SHP77 (cell line): ENCODE data around the gene CATSPERD.
"Not testable (repeated sequence)": the region's sequence is repeated elsewhere in the genome, so short reads cannot be mapped to it uniquely, and the experiment has no call there.

Experiments used
- DNase-seq, 2 experiments: peaks; one replicate each; lab custom pipeline; 2025; lab: John Stamatoyannopoulos, UW

Gene CATSPERD

DNA sequence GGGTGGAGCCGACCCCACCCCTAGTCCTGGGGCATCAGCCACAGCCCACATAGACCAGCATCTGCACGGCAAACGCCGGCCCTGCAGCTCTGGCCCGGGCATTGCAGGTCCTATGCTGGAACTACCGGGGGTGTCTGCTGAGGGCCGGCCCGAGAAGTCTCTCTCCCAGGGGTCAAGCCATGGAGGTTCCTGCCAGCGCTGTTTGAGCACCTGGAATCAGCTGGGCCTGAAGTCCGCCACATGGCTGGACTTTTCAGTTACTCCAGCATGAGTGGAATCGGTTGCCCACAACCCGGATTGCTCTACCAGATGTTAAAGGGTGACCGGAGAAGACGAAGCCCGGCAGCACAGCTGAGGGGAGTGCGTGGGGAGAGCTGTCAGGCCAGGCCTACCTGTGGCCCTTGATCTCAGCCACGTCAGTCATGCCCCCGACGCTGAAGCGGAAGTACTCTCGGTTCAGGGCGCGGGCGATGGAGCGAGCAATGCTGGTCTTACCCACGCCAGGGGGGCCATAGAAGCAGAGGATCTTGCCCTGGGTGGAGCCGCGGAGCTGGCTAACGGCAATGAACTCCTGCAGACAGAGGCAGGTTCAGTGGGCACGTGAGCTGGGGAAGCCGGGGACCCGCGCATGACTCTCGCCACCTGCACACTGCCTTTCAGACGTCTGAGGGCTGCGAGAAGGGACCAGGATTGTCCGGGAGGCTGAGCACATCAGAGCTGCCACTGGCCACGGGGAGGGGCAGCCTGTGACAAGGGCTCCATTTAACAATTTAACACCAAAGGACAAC lies 21.6 kb upstream of the CATSPERD start:
- DNase-seq = no peak

GRCh38 chr19:5700455-5701092 lies 19.9 kb upstream of the CATSPERD start:
- DNase-seq = no peak

DNA sequence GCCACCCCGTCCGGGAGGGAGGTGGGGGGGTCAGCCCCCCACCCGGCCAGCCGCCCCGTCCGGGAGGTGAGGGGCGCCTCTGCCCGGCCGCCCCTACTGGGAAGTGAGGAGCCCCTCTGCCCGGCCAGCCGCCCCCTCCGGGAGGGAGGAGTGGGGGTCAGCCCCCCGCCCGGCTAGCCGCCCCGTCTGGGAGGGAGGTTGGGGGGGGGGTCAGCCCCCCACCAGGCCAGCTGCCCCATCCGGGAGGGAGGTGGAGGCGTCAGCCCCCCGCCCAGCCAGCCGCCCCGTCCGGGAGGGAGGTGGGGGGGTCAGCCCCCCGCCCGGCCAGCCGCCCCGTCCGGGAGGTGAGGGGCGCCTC lies 18.4 kb upstream of the CATSPERD start:
- DNase-seq = not testable (repeated sequence)

GRCh38 chr19:5703819-5704818 lies 16.3 kb upstream of the CATSPERD start:
- no peak for DNase-seq

DNA sequence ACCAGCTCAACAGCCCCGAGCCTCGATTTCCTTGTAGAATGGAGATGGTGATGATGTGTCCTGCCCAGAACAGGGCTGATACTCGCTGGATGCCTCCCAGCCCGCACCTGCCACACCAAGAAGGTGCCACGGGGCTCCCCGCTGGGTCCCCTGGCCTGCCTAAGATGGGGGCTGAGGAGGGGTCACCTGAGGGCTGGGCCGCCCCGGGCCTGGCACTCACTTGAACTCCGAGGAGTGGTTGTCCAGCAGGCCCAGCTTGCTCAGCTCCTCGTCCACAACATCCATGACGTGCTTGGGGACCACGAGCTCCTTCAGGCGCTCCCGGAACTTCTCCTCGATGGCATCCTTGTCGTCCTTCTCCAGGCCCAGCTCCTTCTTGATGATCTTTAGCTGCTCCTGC lies 14.9 kb upstream of the CATSPERD start:
- DNase-seq = no peak

GRCh38 chr19:5706876-5707573 lies 13.4 kb upstream of the CATSPERD start:
- DNase-seq = no peak

DNA sequence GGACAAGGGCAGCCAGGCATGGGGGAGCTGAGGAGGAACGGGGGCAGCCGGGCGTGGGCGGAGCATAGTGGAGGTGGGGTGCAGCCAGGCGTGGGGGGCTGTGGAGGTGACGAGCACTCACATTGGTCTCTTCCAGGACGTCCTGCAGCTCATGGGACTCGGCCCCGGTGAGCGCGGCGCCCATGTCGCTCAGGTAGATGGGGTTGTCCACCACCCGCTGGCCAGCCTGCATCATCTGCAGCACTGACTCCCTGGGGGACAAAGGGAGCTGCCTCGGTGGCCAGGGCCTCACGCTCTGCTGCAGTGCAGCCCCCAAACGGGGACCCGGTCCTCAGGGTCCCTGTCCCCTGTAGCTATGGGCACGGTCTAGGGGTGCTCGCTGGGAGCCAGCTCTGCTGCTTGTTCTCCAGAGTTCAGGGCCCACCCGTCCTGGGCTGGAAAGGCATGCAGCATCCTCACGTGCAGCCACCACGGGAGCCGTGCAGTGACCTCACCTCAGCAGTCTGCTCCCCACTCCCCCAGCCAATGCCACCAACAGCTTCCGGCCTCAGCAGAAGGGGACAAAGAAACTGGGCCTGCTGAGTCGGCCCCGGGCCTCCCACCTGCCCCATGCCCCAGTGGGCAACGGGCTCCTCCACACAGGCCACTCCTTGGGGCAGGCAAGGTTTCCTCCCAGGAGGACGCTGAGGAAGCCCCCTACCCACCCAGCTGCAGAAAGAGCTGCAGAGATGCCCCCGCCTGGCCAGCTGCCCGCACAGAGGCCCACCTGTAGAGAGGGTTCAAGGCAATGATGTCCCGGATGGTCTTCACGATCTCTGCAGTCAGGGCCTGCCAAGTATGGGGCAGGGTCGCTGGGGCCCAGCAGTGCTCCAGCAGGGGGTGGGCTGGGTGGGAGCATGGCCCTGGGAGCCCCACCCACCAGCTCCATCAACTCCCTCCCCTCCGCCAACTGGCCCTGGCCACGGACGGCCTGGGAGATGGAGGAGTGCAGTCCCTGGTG lies 12.6 kb upstream of the CATSPERD start:
- DNase-seq = no peak

- DNase-seq = no peak
These were observed 9.4 kb upstream of the CATSPERD start for GRCh38 chr19:5711025-5711424.

- no peak for DNase-seq
These were observed 8.7 kb upstream of the CATSPERD start for GRCh38 chr19:5711713-5712161.

- DNase-seq = no peak
These were observed 7.2 kb upstream of the CATSPERD start for GRCh38 chr19:5713228-5713627.

DNA sequence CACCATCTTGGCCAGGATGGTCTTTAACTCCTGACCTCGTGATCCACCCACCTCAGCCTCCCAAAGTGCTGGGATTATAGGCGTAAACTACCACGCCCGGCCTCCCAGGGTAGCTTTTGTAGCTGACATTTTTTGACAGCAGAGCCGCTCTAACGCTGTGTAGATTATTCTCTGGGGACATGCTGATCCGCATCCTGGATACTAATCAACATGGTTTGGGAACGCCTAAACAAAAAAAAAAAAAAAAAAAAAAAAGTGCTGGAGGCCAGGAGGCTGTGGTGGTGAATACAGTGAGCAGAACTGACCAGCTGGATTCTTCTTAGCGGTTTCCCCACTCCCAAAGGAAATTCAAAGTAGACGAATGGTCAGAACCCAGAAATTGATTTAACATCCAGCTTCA lies 5.6 kb upstream of the CATSPERD start:
- DNase-seq = no peak

DNA sequence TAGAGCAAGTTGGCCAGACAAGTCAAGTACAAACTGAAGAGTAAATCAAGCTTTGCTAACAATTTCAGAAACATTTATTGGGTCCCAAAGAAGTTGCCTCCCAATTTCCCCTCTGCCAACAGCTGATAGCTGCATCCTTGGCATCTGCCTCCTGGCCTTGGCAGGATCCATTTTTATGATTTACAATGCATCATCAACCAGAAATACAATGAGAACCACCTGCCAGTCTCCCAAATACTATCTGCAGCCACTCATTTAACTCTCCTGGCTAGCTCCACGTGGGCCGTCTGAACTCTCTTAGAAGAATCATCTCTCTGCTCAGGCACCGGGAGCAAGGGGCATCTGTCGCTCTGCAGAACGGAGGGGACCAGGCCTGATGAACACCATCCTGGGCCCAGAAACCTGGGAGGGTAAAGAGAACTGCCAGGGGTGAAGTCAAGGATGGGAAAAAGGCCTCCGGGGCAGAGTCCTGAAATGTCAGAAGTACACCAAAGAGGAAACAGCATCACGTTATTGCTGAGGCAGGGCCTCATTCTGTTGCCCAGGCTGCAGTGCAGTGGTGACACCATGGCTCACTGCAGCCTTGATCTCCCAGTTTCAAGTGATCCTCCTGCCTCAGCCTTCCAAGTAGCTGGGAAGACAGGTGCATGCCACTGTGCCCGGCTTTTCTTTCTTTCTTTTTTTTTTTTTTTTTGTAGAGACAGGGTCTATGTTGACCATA lies 3.1 kb upstream of the CATSPERD start:
- DNase-seq = no peak

- DNase-seq = no peak
These were observed 2.3 kb upstream of the CATSPERD start for GRCh38 chr19:5718037-5718578.

- no peak for DNase-seq
These were observed 1.7 kb upstream of the CATSPERD start for GRCh38 chr19:5718579-5719273.

DNA sequence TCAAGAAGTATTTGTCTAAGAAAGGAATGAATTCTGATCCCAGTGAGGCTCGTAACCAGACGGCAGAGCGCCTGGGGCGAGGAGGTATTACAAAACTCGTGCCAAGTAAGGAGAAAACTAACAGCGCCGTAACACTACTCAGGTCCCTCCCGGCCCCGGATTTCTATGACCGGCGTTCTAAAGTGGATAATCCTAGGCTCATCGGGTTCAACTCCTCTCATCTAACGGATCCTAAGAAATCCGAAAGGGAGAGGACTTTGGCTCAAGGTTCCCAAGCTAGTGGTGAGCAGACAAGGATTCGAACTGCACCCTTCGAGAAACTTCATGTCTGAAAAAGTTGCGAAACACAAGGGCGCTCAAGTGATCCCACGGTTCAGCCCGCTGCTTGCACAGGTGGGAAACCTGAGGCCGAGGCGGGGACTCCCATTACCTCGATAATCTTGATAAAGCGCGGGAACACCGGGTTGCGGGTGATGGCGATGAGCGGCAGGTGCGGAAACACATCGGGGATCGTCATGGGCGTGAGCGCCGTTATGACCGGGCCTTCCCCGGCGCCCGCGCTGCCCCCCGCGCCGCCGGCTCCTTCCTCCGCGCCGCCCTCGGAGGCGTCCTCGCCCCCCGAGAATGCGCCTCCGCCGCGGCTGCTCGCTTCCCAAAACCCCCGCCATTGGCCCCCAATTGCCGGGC lies 1.0 kb upstream of the CATSPERD start:
- DNase-seq = peak in 1 of 2 experiments; percentile 11

- no peak for DNase-seq
These were observed 7.1 kb downstream of the CATSPERD start for GRCh38 chr19:5727453-5728050.

DNA sequence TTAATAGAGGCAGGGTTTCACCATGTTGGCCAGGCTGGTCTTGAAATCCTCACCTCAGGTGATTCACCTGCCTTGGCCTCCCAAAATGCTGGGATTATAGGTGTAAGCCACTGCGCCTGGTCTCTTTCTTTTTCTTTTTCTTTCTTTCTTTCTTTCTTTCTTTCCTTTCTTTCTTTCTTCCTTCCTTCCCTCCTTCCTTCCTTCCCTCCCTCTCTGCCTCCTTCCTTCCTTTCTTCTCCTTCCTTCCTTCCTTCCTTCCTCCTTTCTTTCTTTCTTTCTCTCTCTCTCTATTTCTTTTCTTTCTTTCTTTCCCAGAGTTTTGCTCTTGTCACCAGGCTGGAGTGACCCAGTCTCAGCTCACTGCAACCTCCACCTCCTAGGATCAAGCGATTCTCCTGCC lies 12.7 kb downstream of the CATSPERD start:
- DNase-seq = not testable (repeated sequence)

GRCh38 chr19:5738423-5738822 lies 18.0 kb downstream of the CATSPERD start:
- DNase-seq = no peak
